ENCODE results near the gene FEV. TPM values are rescaled to one million over a fixed set of nuclear protein-coding genes. Genes with fewer than 3 reads are reported as not detected.

FEV gene
- total RNA-seq, 4 donors from 2014 or later: not detected

DNA sequence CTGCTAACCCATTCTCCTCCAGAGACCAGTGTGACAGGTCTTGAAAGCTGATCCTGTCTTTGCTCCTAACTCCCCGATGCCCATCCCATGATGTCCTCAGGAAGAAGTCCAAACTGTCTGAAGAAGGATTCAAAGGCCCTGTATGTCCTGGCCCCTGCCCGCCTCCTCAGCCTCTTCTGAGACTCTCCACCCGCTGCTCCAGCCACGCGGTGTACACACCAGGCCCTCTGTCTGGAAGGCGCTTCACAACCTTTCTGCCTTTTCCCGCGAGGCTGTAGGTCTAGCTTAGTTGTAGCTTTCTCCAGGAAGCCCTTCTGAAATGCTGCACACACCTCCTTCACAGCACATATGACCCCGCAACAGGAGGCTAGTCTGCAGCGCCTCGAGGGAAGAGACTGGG is 31.7 kb upstream of the FEV start:
- no peak for DNase-seq (ENCODE audit: low spot score in 2 of 2)
- intact Hi-C loops (cut with DNase I; ENCODE audit: low total_unique reads): no loop called here
- 91% methylated on average over 11 of the region's 11 CpGs for WGBS, 2 donors
- no peak overlapping the region for H3K4me3 ChIP-seq (ENCODE audit: low read depth, poor library complexity, severe bottlenecking)
- no peak for TF ChIP-seq POLR2A (IDR thresholded peaks at IDR 0.05)
- TF ChIP-seq, protein P1, sequence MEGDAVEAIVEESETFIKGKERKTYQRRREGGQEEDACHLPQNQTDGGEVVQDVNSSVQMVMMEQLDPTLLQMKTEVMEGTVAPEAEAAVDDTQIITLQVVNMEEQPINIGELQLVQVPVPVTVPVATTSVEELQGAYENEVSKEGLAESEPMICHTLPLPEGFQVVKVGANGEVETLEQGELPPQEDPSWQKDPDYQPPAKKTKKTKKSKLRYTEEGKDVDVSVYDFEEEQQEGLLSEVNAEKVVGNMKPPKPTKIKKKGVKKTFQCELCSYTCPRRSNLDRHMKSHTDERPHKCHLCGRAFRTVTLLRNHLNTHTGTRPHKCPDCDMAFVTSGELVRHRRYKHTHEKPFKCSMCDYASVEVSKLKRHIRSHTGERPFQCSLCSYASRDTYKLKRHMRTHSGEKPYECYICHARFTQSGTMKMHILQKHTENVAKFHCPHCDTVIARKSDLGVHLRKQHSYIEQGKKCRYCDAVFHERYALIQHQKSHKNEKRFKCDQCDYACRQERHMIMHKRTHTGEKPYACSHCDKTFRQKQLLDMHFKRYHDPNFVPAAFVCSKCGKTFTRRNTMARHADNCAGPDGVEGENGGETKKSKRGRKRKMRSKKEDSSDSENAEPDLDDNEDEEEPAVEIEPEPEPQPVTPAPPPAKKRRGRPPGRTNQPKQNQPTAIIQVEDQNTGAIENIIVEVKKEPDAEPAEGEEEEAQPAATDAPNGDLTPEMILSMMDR (IDR thresholded peaks at IDR 0.05): no peak

DNA sequence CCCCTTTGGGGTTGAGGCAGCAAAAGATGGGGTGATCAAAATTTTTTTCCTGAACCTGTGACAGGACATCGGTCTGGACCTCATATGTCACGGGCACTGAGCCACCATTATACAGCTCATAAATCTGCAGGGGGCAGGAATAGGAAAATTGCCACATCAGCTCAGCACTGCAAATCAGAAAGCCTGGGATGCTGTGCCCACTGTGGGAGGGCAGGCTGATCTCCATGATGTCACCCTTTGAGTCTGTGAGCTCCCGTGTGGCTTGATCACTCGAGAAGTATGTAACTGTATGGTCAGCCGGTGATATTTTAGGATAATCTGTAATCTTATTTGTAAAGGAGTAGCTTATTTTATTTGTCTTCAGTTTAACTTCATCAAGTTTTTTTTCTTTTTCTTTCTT is 25.9 kb upstream of the FEV start:
- intact Hi-C loops (cut with DNase I; ENCODE audit: low total_unique reads): no loop called here
- no peak for TF ChIP-seq POLR2A (IDR thresholded peaks at IDR 0.05)
- TF ChIP-seq, protein P1 (IDR thresholded peaks at IDR 0.05): no peak
- 81 to 83% methylated on average over 5 of the region's 5 CpGs for WGBS, 2 donors
- no peak for DNase-seq (ENCODE audit: low spot score in 2 of 2)
- H3K4me3 ChIP-seq (ENCODE audit: low read depth, poor library complexity, severe bottlenecking): no peak overlapping the region

DNA sequence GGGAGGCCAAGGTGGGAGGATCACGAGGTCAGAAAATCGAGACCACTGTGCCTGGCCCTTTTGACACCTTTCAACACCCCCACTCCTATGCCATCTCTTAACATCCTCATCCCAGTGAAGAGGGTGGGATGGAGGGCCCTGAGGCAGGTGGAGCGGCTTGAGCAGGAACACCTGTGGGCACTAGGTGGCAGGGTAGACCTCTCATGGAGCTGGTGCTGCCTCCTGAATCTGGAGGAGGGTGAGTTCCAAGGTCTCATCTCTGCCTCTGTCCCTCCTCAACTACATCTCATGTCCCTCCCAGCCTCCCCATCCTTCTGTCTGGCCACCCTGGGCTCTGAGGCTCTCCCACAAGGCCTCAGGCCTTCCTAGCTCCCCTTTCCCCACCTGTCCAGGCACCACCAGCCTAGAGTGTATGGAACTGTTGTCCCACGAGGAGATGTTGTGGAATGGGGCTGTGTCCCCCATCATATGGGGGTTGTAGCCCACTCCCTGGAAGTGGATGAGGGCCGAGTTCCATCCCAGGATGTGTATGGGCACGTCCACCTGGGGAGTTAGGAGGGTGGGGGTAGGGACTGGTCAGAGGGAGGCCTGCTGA is 25.3 kb upstream of the FEV start:
- intact Hi-C loops (cut with DNase I; ENCODE audit: low total_unique reads): no loop called here
- no peak overlapping the region for H3K4me3 ChIP-seq (ENCODE audit: low read depth, poor library complexity, severe bottlenecking)
- TF ChIP-seq, protein P1 (IDR thresholded peaks at IDR 0.05): no peak
- no peak for TF ChIP-seq POLR2A (IDR thresholded peaks at IDR 0.05)
- 50 to 56% methylated on average over 6 of the region's 6 CpGs for WGBS, 2 donors
- no peak for DNase-seq (ENCODE audit: low spot score in 2 of 2)

DNA sequence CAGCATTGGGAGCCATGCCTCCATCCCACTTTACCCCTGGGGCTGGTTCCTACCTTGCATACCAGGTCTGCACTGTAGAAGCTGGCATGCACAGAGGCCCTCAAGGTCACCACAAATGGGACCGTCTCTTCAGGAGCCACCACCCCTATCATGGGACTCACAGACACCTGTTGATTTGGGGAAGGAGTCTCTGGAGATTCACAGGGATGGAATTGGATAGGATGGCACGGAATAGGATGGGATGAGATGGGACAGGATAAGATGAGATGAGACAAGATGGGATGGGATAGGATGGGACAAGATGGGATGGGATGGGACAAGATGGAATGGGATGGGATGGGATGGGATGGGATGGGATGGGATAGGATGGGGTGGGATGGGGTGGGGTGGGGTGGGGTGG is 24.3 kb upstream of the FEV start:
- intact Hi-C loops (cut with DNase I; ENCODE audit: low total_unique reads): no loop called here
- no peak for DNase-seq (ENCODE audit: low spot score in 2 of 2)
- 68 to 73% methylated on average over 2 of the region's 2 CpGs for WGBS, 2 donors
- TF ChIP-seq, protein P1 (IDR thresholded peaks at IDR 0.05): no peak
- no peak for TF ChIP-seq POLR2A (IDR thresholded peaks at IDR 0.05)
- no peak overlapping the region for H3K4me3 ChIP-seq (ENCODE audit: low read depth, poor library complexity, severe bottlenecking)

DNA sequence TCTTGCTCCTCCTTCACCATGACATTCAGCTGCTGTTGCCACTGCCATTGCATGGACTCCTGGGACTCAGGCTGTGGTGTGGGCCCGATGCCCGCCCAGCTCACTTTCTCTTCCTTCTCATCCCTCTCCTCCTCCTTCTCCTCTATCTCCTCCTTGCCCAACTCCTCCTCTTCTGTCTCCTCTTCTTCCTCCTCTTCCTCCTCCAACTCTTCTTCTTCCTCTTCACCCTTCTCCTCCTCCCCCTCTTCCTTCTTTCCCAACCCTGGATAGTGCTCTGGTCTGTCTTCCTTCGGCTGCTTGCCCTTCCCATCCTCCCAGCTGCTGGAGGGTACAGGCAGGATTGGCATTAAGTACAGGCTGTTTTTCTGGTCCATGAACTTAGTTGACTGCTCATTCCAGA is 19.0 kb upstream of the FEV start:
- 87 to 90% methylated on average over 3 of the region's 3 CpGs for WGBS, 2 donors
- DNase-seq (ENCODE audit: low spot score in 2 of 2): no peak
- no peak overlapping the region for H3K4me3 ChIP-seq (ENCODE audit: low read depth, poor library complexity, severe bottlenecking)
- intact Hi-C loops (cut with DNase I; ENCODE audit: low total_unique reads): no loop called here
- TF ChIP-seq, protein P1 (IDR thresholded peaks at IDR 0.05): no peak
- no peak for TF ChIP-seq POLR2A (IDR thresholded peaks at IDR 0.05)

DNA sequence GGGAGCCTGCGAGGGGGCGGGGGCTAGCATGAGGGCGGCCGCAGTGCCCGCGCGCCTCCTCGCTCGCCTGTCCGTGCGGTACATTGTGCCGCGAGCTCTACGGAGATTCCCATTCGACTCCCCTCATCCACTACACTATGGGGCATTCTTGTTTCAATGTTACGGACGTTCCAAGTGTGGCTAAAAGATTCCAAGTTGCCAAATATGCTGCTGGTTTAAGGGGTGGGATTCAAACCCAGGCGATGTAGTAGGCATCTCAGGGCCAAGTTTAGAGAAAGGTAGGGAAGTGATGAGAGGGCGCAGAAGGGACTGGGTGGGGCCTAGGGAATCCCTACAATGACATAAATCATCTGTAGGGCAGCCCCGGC is 18.3 kb upstream of the FEV start:
- intact Hi-C loops (cut with DNase I; ENCODE audit: low total_unique reads): no loop called here
- no peak for DNase-seq (ENCODE audit: low spot score in 2 of 2)
- no peak for TF ChIP-seq POLR2A (IDR thresholded peaks at IDR 0.05)
- no peak overlapping the region for H3K4me3 ChIP-seq (ENCODE audit: low read depth, poor library complexity, severe bottlenecking)
- 19 to 22% methylated on average over 20 of the region's 20 CpGs for WGBS, 2 donors

All from lower leg skin (tissue), 4 donors.